ENCODE data around the gene SLC45A3.
"Not testable (repeated sequence)": the region's sequence is repeated elsewhere in the genome, so short reads cannot be mapped to it uniquely, and the experiment has no call there.

The SLC45A3 gene

GRCh38 chr1:205667909-205668643, 12.2 kb downstream of the SLC45A3 start:
- no peak for DNase-seq

- no peak for DNase-seq
These were observed 13.7 kb downstream of the SLC45A3 start for GRCh38 chr1:205666372-205667166.

GRCh38 chr1:205665201-205666045, 14.9 kb downstream of the SLC45A3 start:
- no peak for DNase-seq

- DNase-seq = no peak
These were observed 15.8 kb downstream of the SLC45A3 start for GRCh38 chr1:205664399-205665017.

- no peak for DNase-seq
These were observed 16.9 kb downstream of the SLC45A3 start for GRCh38 chr1:205663286-205663936.

- no peak for DNase-seq
These were observed 17.5 kb downstream of the SLC45A3 start for GRCh38 chr1:205662791-205663190.

GRCh38 chr1:205662135-205662738, 18.1 kb downstream of the SLC45A3 start:
- DNase-seq = no peak

- DNase-seq = no peak
These were observed 18.7 kb downstream of the SLC45A3 start for GRCh38 chr1:205661429-205662134.

GRCh38 chr1:205660361-205660760, 19.9 kb downstream of the SLC45A3 start:
- no peak for DNase-seq

GRCh38 chr1:205658943-205659581, 21.2 kb downstream of the SLC45A3 start:
- no peak for DNase-seq

GRCh38 chr1:205656236-205656635, 24.1 kb downstream of the SLC45A3 start:
- no peak for DNase-seq

- DNase-seq = no peak
These were observed 27.3 kb downstream of the SLC45A3 start for GRCh38 chr1:205652984-205653383.

GRCh38 chr1:205650241-205650640, 30.1 kb downstream of the SLC45A3 start:
- no peak for DNase-seq

GRCh38 chr1:205645519-205645918, 34.8 kb downstream of the SLC45A3 start:
- no peak for DNase-seq

GRCh38 chr1:205642679-205643307, 37.5 kb downstream of the SLC45A3 start:
- DNase-seq = no peak

- no peak for DNase-seq
These were observed 40.7 kb downstream of the SLC45A3 start for GRCh38 chr1:205639567-205639966.

- DNase-seq = no peak
These were observed 42.3 kb downstream of the SLC45A3 start for GRCh38 chr1:205637854-205638468.

- no peak for DNase-seq
These were observed 43.6 kb downstream of the SLC45A3 start for GRCh38 chr1:205636732-205637131.

- DNase-seq = not testable (repeated sequence)
These were observed 44.2 kb downstream of the SLC45A3 start for GRCh38 chr1:205636138-205636530.
